Measurements from ENCODE around the gene MTAP. TPM values are rescaled to one million over a fixed set of nuclear protein-coding genes. Genes with fewer than 3 reads are reported as not detected.

MTAP gene
- total RNA-seq, 1 experiment from 2014 or later, result 102 TPM

DNA sequence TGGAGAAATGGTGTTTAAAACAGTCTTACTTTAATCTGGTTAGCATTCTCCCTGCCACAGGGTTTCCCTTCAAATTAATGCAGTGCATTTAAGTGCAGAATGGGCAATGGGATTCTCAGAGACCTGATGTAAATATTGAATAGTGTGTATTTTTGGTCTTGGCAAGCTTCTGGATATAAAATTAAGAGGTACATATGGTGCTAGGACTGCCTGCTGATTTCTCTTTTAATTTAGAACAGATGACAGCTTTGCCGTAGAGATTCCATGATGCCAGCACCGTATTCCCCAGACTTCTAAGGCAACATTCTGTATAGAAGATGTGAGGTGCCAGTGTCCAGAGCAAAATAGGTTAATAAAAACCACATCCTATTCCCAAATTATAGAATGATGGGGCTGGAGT lies 1.9 kb downstream of the MTAP start:
- Histone ChIP-seq H4K5ac (ENCODE audit: insufficient read length, low read depth, low read length) (no peak overlapping the region), H2BK15ac (ENCODE audit: low read depth, low read length) (no peak overlapping the region), H3K4ac (ENCODE audit: low read depth, low read length) (no peak overlapping the region), H2BK5ac (ENCODE audit: insufficient read length, low read length) (no peak overlapping the region), H3K27ac (ENCODE audit: insufficient read length, low read depth, low read length) (no peak overlapping the region), H2BK12ac (ENCODE audit: insufficient read length, low read depth, low read length) (no peak overlapping the region), H4K91ac (ENCODE audit: insufficient read length, low read depth, low read length) (no peak overlapping the region), H2AK5ac (ENCODE audit: insufficient read length, low read length) (no peak overlapping the region), H4K8ac (replicated peaks; ENCODE audit: insufficient read length, low read depth, low read length) (no peak overlapping the region), H3K4me1 (ENCODE audit: insufficient read depth, low read length) (peaks cover 4% of the 10 kb centered on the region; the same call in 1 of the 2 replicates), H3K79me1 (ENCODE audit: insufficient read depth, low read depth, low read length, poor library complexity, severe bottlenecking) (peaks cover 5% of the 10 kb centered on the region), H2BK20ac (ENCODE audit: low read depth, low read length, poor library complexity, severe bottlenecking) (no peak overlapping the region), H3K9ac (ENCODE audit: extremely low read depth, insufficient read length, low read length) (peak overlapping the region; percentile 92), H2AFZ (ENCODE audit: low read length) (no peak overlapping the region), H3K9me3 (ENCODE audit: control insufficient read depth, low read depth, low read length) (no peaks in the 10 kb centered on the region), H3K56ac (ENCODE audit: insufficient read length, low read depth, low read length) (no peak overlapping the region), H3K23me2 (ENCODE audit: insufficient read length, low read depth, low read length, poor library complexity, severe bottlenecking) (peaks cover 12% of the 10 kb centered on the region), H3K18ac (ENCODE audit: insufficient read length, low read depth, low read length) (no peak overlapping the region), H3K14ac (ENCODE audit: insufficient read depth, low read length) (no peak overlapping the region), H3K79me2 (ENCODE audit: insufficient read depth, low read length) (peaks cover 52% of the 10 kb centered on the region), H4K20me1 (ENCODE audit: control insufficient read depth, insufficient read depth, insufficient read length) (no peaks in the 10 kb centered on the region), H3T11ph (ENCODE audit: low read length) (no peak overlapping the region), H3K27me3 (ENCODE audit: insufficient read depth, low read length) (no peaks in the 10 kb centered on the region), H3K4me2 (ENCODE audit: insufficient read depth, insufficient read length, low read length) (peak overlapping the region; percentile 63), H2BK120ac (ENCODE audit: low read depth, low read length, poor library complexity, severe bottlenecking) (no peak overlapping the region), H3K23ac (ENCODE audit: insufficient read length, low read depth, low read length) (no peak overlapping the region)
- Mint-ChIP-seq H3K4me3 (peak overlapping the region; percentile 98 to 100), H3K27ac (no peak overlapping the region), H3K9me3 (no peaks in the 10 kb centered on the region), H3K36me3 (ENCODE audit: insufficient read depth in 1 of 3, low read depth in 3 of 3) (peaks cover 14 to 52% (median 33%) of the 10 kb centered on the region in 3 experiments; a peak in 6 of 7 replicates), H3K27me3 (ENCODE audit: low read depth) (peaks cover 15% of the 10 kb centered on the region), H3K4me1 (peaks cover 29 to 34% of the 10 kb centered on the region in 2 experiments)
- no CpG with 5 or more reads among the region's 2 CpGs for WGBS (ENCODE audit: extremely low coverage, insufficient read length, low lambda C conversion rate)
- DNase-seq, result no peak
- TF ChIP-seq, protein P1, sequence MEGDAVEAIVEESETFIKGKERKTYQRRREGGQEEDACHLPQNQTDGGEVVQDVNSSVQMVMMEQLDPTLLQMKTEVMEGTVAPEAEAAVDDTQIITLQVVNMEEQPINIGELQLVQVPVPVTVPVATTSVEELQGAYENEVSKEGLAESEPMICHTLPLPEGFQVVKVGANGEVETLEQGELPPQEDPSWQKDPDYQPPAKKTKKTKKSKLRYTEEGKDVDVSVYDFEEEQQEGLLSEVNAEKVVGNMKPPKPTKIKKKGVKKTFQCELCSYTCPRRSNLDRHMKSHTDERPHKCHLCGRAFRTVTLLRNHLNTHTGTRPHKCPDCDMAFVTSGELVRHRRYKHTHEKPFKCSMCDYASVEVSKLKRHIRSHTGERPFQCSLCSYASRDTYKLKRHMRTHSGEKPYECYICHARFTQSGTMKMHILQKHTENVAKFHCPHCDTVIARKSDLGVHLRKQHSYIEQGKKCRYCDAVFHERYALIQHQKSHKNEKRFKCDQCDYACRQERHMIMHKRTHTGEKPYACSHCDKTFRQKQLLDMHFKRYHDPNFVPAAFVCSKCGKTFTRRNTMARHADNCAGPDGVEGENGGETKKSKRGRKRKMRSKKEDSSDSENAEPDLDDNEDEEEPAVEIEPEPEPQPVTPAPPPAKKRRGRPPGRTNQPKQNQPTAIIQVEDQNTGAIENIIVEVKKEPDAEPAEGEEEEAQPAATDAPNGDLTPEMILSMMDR (conservative IDR thresholded peaks at IDR 0.05), result no peak

Data from H9 (cell line).